Hair follicle dermal papilla cell (primary cell): ENCODE results near the gene DGKK. TPM values are rescaled to one million over a fixed set of nuclear protein-coding genes. Genes with fewer than 3 reads are reported as not detected.

Source experiments
- total RNA-seq: library from RNA; depleted of rRNA; stranded (reverse); fragments of >200 nt; gene quantifications from 2 replicates; pipeline ENCODE4 v1.2.3, GENCODE V29; 2012

DGKK gene
- total RNA-seq: not detected in 2 replicates

GRCh38 chrX:50470103-50471031 lies at the start of gene DGKK:
Gene DGKK (minus strand): TSS chrX:50470825. CDS start chrX:50470678, 147 bp downstream.

